Measurements from ENCODE around the gene MINDY4. TPM values are rescaled to one million over a fixed set of nuclear protein-coding genes. Genes with fewer than 3 reads are reported as not detected.
A peak's percentile ranks its signal among the peaks of the same experiment; 100 is the strongest.

Gene MINDY4
- total RNA-seq, 1 donor, result 10.5 TPM

DNA sequence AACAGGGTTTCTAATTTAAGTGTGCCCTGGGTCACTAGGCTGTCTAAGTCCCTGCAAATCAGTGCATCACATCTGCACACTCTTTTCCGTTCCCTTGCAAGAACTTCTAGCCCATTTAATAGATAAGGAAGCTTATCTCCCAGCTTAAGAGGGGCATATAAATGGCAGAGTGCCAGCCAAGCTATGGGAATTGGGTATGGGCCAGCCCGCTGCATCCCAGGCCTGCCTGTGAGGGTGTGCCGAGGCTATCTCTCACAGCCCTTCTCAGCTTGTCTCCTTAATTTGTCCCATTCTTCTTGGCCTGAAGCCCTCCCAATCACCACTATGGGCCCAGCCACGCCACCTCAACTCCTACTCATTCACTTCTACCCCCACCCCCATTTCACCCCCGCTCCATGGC is 155.1 kb downstream of the MINDY4 start:
- Histone ChIP-seq H4K20me1 (ENCODE audit: insufficient read depth, low read length) (no peaks in the 10 kb centered on the region), H3K4me3 (ENCODE audit: insufficient read depth, low read length) (no peak overlapping the region), H3K27ac (ENCODE audit: low read depth, low read length) (no peak overlapping the region), H3K27me3 (ENCODE audit: insufficient read depth, low read length) (peaks cover 16% of the 10 kb centered on the region), H2AFZ (ENCODE audit: low read length) (no peak overlapping the region), H3K36me3 (ENCODE audit: insufficient read depth, low read length) (no peaks in the 10 kb centered on the region), H3K4me1 (ENCODE audit: insufficient read depth, low read length) (peaks cover 3% of the 10 kb centered on the region), H3K79me2 (ENCODE audit: insufficient read depth, low read length) (no peaks in the 10 kb centered on the region), H3K9me3 (ENCODE audit: low read depth, low read length) (peaks cover 7% of the 10 kb centered on the region), H3K4me2 (ENCODE audit: insufficient read depth, low read length) (no peak overlapping the region)
- TF ChIP-seq, protein P1, sequence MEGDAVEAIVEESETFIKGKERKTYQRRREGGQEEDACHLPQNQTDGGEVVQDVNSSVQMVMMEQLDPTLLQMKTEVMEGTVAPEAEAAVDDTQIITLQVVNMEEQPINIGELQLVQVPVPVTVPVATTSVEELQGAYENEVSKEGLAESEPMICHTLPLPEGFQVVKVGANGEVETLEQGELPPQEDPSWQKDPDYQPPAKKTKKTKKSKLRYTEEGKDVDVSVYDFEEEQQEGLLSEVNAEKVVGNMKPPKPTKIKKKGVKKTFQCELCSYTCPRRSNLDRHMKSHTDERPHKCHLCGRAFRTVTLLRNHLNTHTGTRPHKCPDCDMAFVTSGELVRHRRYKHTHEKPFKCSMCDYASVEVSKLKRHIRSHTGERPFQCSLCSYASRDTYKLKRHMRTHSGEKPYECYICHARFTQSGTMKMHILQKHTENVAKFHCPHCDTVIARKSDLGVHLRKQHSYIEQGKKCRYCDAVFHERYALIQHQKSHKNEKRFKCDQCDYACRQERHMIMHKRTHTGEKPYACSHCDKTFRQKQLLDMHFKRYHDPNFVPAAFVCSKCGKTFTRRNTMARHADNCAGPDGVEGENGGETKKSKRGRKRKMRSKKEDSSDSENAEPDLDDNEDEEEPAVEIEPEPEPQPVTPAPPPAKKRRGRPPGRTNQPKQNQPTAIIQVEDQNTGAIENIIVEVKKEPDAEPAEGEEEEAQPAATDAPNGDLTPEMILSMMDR (IDR thresholded peaks at IDR 0.05; ENCODE audit: extremely low read depth, low read depth, low read length), result no peak
- no peak for DNase-seq (ENCODE audit: insufficient read length, low spot score, missing footprints)

DNA sequence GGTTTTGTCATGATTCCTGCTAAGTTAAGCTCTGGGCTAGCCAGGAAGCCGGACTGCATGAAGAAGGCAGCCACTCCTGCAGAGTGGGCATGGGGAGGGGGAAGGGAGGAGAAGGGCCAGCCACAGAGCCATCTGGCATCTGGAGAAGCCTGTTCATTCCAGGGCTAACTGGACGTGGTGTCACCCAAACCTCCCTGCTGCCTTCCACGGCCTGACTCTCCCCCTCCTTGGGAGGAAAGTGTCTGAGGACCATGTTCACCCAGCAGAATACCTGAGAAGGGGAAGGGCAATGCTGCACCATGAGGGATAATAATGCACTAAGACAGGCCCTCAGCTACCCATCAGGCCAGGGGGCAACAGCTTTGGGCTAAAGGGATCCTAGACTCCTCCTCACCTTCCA is 155.8 kb downstream of the MINDY4 start:
- Histone ChIP-seq H3K27ac (ENCODE audit: low read depth, low read length) (no peak overlapping the region), H3K79me2 (ENCODE audit: insufficient read depth, low read length) (no peaks in the 10 kb centered on the region), H3K4me2 (ENCODE audit: insufficient read depth, low read length) (no peak overlapping the region), H3K27me3 (ENCODE audit: insufficient read depth, low read length) (peaks cover 20% of the 10 kb centered on the region), H3K36me3 (ENCODE audit: insufficient read depth, low read length) (no peaks in the 10 kb centered on the region), H3K4me3 (ENCODE audit: insufficient read depth, low read length) (no peak overlapping the region), H3K4me1 (ENCODE audit: insufficient read depth, low read length) (no peaks in the 10 kb centered on the region), H3K9me3 (ENCODE audit: low read depth, low read length) (peaks cover 7% of the 10 kb centered on the region), H2AFZ (ENCODE audit: low read length) (no peak overlapping the region), H4K20me1 (ENCODE audit: insufficient read depth, low read length) (no peaks in the 10 kb centered on the region)
- DNase-seq (ENCODE audit: insufficient read length, low spot score, missing footprints), result peak; percentile 60
- TF ChIP-seq, protein P1 (IDR thresholded peaks at IDR 0.05; ENCODE audit: extremely low read depth, low read depth, low read length), result no peak

DNA sequence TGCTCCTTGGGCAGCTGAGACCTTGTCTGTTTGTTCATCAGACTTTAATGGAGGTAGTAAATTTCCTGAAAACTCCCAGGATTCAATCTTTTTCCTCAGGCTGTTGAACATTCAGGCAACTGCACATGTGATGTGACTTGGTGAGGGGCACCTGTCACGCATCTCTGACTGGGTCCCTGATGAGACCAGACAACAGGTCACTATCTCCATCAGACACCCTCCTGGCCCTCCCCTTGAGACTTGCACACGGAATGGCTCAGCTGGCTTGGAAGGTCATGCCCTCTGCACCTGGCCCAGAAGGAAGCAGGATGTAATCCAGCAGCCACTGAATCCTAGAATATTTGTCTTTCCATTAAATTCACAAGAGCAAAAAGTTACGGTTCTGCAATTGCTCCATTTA is 156.3 kb downstream of the MINDY4 start:
- Histone ChIP-seq H3K36me3 (ENCODE audit: insufficient read depth, low read length) (no peaks in the 10 kb centered on the region), H3K79me2 (ENCODE audit: insufficient read depth, low read length) (no peaks in the 10 kb centered on the region), H3K4me2 (ENCODE audit: insufficient read depth, low read length) (no peak overlapping the region), H4K20me1 (ENCODE audit: insufficient read depth, low read length) (no peaks in the 10 kb centered on the region), H3K9me3 (ENCODE audit: low read depth, low read length) (peaks cover 7% of the 10 kb centered on the region), H3K27me3 (ENCODE audit: insufficient read depth, low read length) (peaks cover 24% of the 10 kb centered on the region), H3K4me1 (ENCODE audit: insufficient read depth, low read length) (no peaks in the 10 kb centered on the region), H3K4me3 (ENCODE audit: insufficient read depth, low read length) (no peak overlapping the region), H3K27ac (ENCODE audit: low read depth, low read length) (no peak overlapping the region), H2AFZ (ENCODE audit: low read length) (no peak overlapping the region)
- DNase-seq (ENCODE audit: insufficient read length, low spot score, missing footprints), result peak; percentile 54
- TF ChIP-seq, protein P1 (IDR thresholded peaks at IDR 0.05; ENCODE audit: extremely low read depth, low read depth, low read length), result no peak

DNA sequence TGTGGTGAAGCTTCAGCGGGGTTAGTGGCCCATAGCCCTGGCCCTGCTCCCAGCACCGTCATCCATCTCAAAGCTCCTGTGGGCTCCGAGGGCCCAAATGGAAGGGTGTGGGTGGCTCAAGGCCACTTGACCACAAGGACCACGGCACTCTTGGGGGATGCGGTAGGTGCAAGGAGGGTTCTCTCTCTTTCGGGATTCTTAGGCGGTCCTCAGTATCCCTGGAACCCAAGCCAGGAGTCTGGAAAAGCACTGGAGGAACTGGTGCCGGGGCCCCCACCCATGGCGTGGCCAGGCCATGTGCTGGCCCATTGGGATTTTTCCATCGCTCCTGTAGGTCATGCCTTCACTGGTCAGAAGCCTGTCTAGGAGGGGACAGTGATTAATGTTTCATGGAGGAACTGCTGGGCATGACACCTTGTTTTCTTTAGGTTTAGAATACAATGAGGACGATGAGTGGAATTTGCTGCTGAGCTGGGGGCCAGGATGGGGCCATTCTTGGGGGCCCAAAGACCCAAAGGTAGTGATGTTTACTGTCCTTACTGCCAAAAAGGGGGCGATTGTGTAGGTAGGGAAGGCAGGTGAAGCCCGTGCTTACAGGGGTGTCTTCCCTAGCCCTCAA is 157.1 kb downstream of the MINDY4 start:
- no peaks in the 10 kb centered on the region for H3K79me2 ChIP-seq (ENCODE audit: insufficient read depth, low read length)
- peak; percentile 53 for DNase-seq (ENCODE audit: insufficient read length, low spot score, missing footprints)
- peaks cover 30% of the 10 kb centered on the region for H3K27me3 ChIP-seq (ENCODE audit: insufficient read depth, low read length)
- H3K4me2 ChIP-seq (ENCODE audit: insufficient read depth, low read length), result no peak overlapping the region
- no peak overlapping the region for H3K27ac ChIP-seq (ENCODE audit: low read depth, low read length)
- TF ChIP-seq, protein P1 (IDR thresholded peaks at IDR 0.05; ENCODE audit: extremely low read depth, low read depth, low read length), result no peak
- H4K20me1 ChIP-seq (ENCODE audit: insufficient read depth, low read length), result no peaks in the 10 kb centered on the region
- H3K4me3 ChIP-seq (ENCODE audit: insufficient read depth, low read length), result no peak overlapping the region
- H2AFZ ChIP-seq (ENCODE audit: low read length), result no peak overlapping the region
- H3K4me1 ChIP-seq (ENCODE audit: insufficient read depth, low read length), result no peaks in the 10 kb centered on the region
- H3K36me3 ChIP-seq (ENCODE audit: insufficient read depth, low read length), result no peaks in the 10 kb centered on the region
- H3K9me3 ChIP-seq (ENCODE audit: low read depth, low read length), result peaks cover 7% of the 10 kb centered on the region
